T-helper 1 cell (primary cell): ENCODE results near the gene TMEM121B.

ENCODE experiments used
- DNase-seq, 5 donors: peaks; one replicate each; pipeline ENCODE4 v3.0.0-alpha.2; 2012 to 2020

Gene TMEM121B

GRCh38 chr22:17087498-17088131 lies 33.5 kb downstream of the TMEM121B start:
- peak in 4 of 5 donors; percentile 28 to 79 (median 46) for DNase-seq

GRCh38 chr22:17086788-17087497 lies 34.2 kb downstream of the TMEM121B start:
- peak in 1 of 5 donors; percentile 43 for DNase-seq

- no peak for DNase-seq
These were observed 34.9 kb downstream of the TMEM121B start for GRCh38 chr22:17086296-17086695.

GRCh38 chr22:17085277-17086181 lies 35.6 kb downstream of the TMEM121B start:
- DNase-seq: peak in 2 of 5 donors; percentile 12 to 30

- DNase-seq: peak; percentile 84 to 93 (median 89)
These were observed 36.4 kb downstream of the TMEM121B start, which contains the start of gene IL17RA for GRCh38 chr22:17084554-17085276. Gene IL17RA, plus strand, starts transcription at chr22:17085000. Its CDS starts 92 bp downstream, at chr22:17085092.

- no peak for DNase-seq
These were observed 37.2 kb downstream of the TMEM121B start for GRCh38 chr22:17083811-17084441.

- no peak for DNase-seq
These were observed 37.9 kb downstream of the TMEM121B start for GRCh38 chr22:17083255-17083654.

- DNase-seq: no peak
These were observed 41.6 kb downstream of the TMEM121B start for GRCh38 chr22:17079572-17079971.

GRCh38 chr22:17077255-17077654 lies 43.9 kb downstream of the TMEM121B start:
- no peak for DNase-seq

- no peak for DNase-seq
These were observed 46.5 kb downstream of the TMEM121B start for GRCh38 chr22:17074648-17075002.

GRCh38 chr22:17072877-17073276 lies 48.3 kb downstream of the TMEM121B start:
- no peak for DNase-seq
